ENCODE data around the gene RAI1.

DNA sequence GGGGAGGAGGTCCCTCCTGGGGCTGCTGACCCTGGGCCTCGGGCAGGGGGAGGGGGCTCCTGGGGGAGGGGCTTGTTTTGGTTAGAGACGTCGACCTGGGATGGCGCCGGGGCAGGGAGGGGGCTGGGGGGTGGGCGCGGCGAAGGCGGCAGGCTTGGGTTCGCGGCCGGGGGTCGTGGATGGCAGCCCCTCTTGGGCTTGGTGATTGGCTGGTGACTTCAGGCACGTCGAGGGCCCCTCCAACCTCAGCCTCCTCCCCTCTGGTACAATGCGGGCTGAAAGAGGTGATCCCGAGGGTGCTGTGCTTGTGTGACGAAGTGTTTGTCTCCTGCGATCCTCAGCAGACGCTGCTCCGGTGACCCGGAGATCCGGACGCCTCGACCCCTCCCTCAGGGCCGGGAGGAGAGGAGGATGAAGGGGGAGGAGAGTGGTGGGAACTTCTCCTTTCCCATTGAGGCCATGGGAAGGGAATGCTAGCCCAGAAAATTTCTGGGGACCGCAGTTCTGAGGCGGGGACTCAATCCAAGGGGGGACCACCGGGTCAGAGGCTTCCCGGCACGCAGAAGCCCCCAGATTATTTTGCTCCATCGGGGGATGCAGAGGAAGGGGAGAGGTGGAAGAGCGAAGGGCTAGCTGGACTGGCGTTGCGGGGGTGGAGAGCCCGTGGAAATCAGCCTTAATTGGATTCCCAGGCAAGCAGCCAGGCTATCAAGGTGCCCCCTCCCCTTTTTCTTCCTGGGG lies 43.9 kb downstream of the RAI1 start:
- TF ChIP-seq SMC3 (IDR thresholded peaks at IDR 0.05), result no peak
- TF ChIP-seq, protein P1, sequence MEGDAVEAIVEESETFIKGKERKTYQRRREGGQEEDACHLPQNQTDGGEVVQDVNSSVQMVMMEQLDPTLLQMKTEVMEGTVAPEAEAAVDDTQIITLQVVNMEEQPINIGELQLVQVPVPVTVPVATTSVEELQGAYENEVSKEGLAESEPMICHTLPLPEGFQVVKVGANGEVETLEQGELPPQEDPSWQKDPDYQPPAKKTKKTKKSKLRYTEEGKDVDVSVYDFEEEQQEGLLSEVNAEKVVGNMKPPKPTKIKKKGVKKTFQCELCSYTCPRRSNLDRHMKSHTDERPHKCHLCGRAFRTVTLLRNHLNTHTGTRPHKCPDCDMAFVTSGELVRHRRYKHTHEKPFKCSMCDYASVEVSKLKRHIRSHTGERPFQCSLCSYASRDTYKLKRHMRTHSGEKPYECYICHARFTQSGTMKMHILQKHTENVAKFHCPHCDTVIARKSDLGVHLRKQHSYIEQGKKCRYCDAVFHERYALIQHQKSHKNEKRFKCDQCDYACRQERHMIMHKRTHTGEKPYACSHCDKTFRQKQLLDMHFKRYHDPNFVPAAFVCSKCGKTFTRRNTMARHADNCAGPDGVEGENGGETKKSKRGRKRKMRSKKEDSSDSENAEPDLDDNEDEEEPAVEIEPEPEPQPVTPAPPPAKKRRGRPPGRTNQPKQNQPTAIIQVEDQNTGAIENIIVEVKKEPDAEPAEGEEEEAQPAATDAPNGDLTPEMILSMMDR (IDR thresholded peaks at IDR 0.05), result no peak
- TF ChIP-seq NFE2L2 (conservative IDR thresholded peaks at IDR 0.05; ENCODE audit: low read length), result no peak
- TF ChIP-seq POLR2A (IDR thresholded peaks at IDR 0.05; ENCODE audit: low read length), result no peak
- TF ChIP-seq, protein P2, sequence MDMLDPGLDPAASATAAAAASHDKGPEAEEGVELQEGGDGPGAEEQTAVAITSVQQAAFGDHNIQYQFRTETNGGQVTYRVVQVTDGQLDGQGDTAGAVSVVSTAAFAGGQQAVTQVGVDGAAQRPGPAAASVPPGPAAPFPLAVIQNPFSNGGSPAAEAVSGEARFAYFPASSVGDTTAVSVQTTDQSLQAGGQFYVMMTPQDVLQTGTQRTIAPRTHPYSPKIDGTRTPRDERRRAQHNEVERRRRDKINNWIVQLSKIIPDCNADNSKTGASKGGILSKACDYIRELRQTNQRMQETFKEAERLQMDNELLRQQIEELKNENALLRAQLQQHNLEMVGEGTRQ (IDR thresholded peaks at IDR 0.05), result no peak

Data from A549 (cell line).